GM12865 (cell line): ENCODE data around the gene ZNF618.

Experiments used
- DNase-seq: peaks from one replicate; pipeline ENCODE4 v3.0.0; 2010; ENCODE audit warnings: low read depth
- H3K4me3 ChIP-seq: 2 replicates; pipeline ENCODE4 v1.5.1; 2011; ENCODE audit warnings: mild to moderate bottlenecking, low read depth, low read length, control low read depth
- CTCF ChIP-seq: IDR thresholded peaks from 2 replicates; pipeline ENCODE4 v1.5.1; 2011; ENCODE audit warnings: low read length, control low read depth, low read depth, inconsistent platforms; ENCODE audit not compliant: insufficient read depth; ENCODE audit errors: missing control alignments

The ZNF618 gene

GRCh38 chr9:114046875-114047274 is 170.8 kb downstream of the ZNF618 start:
- TF ChIP-seq CTCF: no peak
- DNase-seq: no peak
- H3K4me3 ChIP-seq: no peak overlapping the region

DNA sequence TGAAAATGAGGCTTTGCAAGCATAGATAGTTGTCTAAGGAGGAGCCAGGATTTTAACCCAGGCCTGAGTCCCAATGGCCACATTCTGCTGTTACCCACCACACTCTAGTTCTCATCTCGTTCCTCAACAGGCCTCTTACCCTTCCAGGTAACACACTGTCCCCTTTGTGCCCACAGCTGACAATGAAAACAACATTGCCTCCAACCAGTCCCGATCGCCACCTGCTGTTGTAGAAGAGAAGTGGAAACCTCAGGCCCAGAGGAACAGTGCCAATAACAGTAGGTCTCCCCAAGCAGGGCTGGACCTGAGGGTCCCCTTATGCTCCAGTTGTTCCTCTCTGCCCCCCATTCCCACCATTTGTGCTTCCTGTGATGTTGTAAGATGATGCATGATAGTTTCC is 171.6 kb downstream of the ZNF618 start:
- peak; percentile 41 for TF ChIP-seq CTCF
- H3K4me3 ChIP-seq: no peak overlapping the region
- DNase-seq: peak; percentile 23

- TF ChIP-seq CTCF: no peak
- H3K4me3 ChIP-seq: no peak overlapping the region
- no peak for DNase-seq
Observed at GRCh38 chr9:114048533-114049415, 172.7 kb downstream of the ZNF618 start.

- no peak for DNase-seq
- TF ChIP-seq CTCF: no peak
- no peak overlapping the region for H3K4me3 ChIP-seq
Observed at GRCh38 chr9:114049441-114050225, 173.5 kb downstream of the ZNF618 start.

GRCh38 chr9:114050226-114050568 is 174.1 kb downstream of the ZNF618 start:
- H3K4me3 ChIP-seq: no peak overlapping the region
- no peak for DNase-seq
- no peak for TF ChIP-seq CTCF

DNA sequence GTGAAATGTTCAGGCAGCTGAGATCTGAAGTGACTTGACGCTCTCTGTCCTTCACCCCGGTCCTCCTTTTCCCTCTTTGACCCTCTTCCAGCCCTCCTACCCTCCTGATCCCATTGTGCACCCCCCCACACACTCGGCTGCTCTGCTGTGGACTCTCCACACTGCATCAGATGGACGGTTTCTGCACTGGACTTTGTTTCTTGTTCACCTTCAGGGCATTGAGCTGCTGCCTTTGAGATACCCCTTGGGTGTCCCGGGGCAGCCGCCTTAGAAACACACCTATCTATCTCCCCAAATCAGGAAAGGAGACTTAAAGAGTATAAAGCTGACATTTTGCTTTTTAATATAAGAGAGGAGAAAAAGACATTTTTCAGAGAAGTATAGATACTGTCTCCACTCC is 174.5 kb downstream of the ZNF618 start:
- no peak overlapping the region for H3K4me3 ChIP-seq
- no peak for TF ChIP-seq CTCF
- no peak for DNase-seq

DNA sequence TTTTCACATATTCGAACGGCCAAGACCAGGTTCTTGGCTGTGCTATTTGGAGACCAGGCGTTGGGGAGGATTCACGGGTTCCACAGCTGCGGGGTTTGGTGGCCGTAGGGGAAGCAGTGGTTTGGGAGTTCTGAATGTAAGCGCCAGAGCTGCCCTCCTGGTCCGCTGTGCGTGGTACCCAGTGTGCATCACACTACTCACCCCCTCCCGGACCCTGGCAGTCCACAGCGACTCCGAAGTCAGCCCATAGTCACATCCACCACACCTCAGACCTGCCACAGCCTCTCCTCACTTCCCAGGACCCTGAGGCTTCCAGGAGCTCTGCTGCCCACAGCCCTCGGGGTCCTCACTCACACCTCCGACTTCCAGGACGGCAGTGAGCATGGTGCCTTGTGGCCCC is 175.2 kb downstream of the ZNF618 start:
- no peak for TF ChIP-seq CTCF
- no peak overlapping the region for H3K4me3 ChIP-seq
- DNase-seq: no peak
